Amniotic epithelial cell (primary cell): ENCODE results near the gene LRRC26.

Experiments used
- DNase-seq: peaks from one replicate; pipeline ENCODE4 v3.0.0-alpha.2; 2010; ENCODE audit warnings: low read depth

Gene LRRC26

DNA sequence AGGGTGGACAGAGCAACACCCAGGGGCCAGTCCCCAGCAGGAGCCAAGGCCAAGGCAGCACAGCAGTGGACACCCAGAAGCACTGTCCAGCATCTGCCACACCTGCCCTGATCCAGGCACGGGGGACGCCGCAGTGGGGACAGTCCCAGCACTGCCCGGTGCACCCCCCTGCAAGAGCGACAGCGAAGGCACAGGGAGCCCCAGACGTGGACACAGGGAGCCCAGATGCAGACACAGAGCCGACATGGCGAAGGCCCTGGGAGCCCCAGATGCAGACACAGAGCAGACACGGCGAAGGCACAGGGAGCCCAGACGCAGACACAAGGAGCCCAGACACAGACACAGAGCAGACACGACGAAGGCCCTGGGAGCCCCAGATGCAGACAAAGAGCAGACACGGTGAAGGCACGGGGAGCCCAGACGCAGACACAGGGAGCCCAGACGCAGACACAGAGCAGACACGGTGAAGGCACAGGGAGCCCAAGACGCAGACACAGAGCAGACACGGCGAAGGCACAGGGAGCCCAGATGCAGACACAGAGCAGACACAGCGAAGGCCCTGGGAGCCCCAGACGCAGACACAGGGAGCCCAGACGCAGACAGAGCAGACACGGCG, 14.2 kb upstream of the LRRC26 start:
- no peak for DNase-seq

DNA sequence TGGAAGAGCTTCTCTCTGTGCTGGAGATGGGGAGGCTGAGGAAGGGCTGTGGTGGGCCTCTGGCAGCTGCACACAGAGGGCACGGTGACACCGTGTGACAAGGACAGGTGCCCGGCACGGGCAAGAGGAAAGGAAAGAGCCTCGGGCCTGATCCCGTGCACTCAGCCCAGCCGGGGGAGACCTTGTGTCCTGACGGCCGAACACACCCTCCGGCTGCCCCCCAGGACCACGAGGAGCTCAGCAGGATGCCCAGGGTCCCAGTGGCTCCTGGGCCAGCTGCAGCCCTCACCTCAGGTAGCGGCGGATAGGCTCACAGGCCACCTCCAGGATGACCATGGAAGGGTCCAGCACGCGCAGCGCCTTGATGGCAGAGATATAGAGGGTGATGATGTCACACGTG, 13.0 kb upstream of the LRRC26 start:
- no peak for DNase-seq

DNA sequence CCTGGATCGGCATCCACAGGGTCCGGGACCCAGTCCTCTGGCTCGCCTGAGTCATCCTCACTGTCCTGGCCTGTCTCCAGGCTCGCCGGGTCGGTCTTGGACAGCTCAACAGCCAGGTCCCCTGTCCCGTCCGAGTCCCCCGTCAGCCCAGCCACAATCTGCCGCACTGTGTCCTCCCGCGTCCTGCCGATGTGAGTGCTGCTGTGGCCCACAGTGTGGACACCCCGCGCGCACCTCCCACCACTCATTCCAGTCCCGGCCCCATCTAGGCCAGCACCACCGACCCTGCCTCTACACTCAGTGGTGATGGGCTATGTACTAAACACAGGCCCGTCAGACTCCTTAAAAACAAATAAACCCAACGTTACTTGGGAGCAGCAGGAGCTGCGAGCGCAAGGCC, 11.8 kb upstream of the LRRC26 start:
- DNase-seq: no peak

DNA sequence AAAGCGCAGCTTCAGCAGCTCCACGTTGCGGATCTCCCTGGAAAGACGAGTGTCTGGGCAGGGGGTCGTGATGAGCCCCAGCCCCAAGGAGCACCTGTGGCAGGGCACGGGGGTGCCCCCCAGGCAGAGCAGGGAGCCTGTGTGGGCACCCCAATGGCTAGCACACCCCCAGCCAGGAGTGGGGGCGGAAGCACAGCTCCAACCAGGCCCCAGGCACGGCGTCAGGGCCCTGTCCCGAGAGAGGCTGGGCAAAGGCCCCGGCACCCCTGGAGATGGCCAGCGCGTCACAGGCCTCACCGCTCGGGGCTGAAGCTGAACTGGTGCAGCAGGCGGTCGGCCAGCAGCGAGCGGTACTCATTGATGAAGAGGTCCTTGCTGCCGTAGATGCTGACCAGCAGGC, 10.6 kb upstream of the LRRC26 start:
- DNase-seq: no peak

DNA sequence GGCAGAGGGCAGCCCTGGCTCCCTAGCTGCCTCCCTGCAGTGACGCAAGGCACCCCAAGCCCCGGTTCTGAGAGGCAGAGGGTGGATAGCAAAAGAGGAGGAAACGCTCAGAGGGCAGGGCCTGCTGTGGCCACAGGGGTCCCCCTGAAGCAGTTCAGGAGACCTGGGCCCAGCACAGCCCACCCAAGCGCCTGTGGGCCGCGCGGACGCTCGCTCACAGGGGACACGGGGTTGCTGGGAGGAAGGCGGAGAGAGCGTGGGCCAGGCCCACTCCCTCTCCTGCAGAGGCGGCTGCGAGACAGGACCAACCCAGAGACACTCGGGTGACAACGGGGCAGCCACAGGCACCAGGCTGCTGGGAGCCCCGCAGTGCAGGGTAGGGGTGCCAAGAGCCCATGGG, 9.9 kb upstream of the LRRC26 start:
- no peak for DNase-seq

DNA sequence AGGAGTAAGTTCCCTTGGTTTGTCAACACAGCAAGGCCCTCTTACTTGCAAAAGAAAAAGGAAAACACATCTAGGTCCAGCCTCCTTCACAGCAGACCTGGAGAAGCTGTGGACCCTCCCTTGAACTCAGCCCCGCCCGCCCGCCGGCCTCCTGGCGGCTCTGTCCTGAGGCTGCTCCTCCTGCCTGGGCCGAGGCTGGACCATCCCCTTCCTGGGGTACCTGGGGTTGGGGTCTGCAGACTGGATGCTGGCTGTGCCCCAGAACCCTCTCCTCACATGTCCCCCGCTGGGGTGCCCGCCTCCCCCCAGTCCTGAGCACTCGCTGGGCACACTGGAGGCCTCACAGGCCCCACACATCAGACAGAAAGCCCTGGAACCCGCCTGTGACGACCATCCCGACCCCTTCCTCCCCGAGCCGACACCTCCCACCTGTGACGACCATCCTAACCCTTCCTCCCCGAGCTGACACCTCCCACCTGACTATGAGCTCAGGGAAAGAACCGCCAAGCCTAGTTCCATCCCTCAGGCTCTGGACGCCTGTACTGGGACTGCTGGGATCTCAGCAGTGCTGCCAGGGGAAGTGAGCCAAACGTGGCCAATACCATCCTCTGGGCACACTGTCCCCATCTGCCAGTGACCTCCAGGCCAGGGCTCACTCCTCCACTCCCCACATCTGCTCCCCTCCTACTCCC, 9.2 kb upstream of the LRRC26 start:
- no peak for DNase-seq

DNA sequence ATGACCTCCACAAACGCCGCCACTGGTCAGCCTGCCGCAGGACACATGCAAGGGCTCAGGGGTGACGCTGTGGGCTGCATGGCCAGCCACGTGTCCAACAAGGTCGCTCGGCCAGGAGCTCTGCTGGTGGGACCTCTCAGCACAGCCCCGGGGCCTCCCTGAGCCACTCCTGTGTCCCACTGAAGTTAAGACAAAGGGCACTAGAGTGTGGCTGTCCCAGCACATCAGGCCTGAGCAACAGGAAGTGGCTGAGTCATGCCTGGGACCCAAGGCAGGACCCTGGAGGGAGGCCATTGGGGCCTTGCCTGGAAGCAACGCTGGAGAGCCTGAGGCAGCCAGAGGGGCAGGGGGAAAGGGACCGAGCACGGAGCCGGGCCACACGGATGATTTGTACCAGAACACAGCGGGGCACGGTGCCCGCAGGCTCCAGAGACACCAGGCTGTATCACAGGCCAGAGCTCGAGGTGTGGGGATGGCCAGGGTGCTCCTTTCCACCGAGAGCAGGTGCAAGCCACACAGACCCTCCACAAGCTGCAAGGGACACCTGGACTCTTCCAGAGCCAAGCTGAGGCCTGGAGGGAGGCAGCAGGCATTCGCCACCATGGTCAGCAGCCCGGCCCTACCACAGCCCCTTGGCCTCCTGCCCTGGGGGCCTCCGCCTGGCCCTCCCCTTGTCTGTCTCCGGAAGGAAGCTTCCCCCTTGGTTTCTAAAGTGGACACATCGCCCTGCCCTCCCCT, 8.5 kb upstream of the LRRC26 start:
- DNase-seq: no peak

DNA sequence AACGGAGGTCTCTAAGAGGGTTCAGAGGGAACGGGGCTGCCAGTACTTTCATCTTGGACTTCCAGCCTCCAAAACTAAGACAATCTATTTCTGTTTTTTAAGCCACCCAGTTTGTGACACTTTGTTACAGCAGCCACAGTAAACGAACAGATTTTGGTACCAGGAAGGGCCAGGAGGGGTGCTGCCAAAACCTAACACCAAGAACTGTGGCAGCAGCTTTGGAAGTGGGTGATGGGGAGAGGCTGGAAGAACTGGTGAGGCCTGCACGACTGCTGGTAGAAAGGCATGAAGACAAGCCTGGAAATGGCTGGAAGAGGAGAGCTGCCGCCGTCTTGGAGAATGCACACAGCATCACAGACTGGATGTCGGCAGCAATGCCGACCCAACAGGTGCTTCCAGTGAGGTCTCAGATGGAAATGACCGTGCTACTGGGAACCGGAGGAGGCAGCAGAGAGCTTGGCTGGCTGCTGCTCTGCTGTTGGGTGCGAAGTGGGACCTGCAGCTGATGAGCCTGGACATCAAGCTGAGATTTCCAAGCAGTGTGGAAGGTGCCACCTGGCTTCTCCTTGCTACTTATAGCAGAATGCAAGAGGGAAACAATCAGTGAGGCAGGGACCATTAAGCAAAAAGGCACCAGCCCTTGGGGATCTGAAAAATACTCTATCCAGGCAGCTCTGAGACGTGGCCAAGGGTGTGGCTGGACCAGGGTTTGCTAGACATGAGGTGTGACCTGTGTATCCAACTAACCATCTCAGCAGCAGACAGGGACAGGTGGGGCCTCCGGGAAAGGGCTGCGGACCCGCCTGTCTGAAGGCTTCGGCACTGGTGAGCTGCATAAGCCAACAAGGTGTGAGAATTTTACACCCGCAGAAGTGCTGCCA, 6.7 kb upstream of the LRRC26 start:
- DNase-seq: peak; percentile 36

DNA sequence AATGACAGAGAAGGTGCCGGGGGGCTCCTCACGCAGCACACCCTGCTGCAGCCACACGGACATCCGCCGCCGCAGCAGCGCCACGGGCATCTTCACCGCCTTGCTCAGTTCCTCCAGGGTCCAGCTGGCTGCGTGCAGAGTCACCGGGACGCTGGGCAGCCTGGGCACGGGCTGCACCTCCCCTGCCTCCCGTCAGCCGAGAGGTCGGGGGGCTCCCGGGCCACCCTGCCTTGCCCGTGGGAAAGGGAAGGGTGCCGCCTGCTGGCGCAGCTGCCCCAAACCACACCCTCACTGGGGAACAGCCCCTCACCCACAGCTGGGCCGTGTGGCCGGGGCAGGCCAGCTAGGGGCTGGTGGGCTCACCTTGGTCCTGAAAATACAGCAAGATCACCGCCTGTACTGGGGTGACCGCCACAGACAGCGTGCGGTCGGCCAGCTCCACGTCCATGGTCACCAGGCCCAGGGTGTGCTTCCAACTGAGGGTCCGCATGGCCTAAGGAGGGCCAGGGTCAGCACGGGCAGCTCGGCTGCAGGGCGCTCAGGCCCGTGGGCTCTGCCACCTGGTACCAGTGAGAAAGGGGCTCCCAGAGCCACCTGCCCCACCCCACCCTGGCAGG, 5.6 kb upstream of the LRRC26 start:
- no peak for DNase-seq

DNA sequence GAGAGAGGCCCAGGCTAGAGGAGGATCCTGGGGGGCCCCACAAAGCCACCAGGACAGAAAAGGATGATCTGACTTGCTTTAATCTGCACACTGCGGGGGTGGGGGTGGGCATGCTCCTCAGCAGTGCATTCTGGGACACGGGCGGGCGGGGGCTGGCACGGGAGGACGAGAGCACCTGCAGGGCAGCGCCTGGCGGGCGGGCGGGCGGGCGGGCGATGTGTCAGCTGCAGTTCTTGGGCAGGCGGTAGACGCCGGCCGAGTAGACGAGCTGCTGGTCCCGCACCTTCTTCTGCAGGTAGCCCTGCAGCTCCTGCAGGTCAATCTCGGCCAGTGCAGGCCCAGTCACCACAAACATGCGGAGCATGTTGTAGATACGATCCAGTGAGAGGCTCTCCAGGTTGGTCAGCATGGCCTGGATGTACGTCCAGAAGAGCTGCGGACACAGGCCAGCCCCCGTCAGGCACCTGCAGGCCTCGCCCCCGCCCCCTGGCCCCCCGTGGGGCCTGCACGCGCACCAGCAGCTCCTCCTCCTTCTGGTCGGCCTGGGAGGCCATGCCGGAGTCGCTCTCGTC, 5.0 kb upstream of the LRRC26 start:
- no peak for DNase-seq

DNA sequence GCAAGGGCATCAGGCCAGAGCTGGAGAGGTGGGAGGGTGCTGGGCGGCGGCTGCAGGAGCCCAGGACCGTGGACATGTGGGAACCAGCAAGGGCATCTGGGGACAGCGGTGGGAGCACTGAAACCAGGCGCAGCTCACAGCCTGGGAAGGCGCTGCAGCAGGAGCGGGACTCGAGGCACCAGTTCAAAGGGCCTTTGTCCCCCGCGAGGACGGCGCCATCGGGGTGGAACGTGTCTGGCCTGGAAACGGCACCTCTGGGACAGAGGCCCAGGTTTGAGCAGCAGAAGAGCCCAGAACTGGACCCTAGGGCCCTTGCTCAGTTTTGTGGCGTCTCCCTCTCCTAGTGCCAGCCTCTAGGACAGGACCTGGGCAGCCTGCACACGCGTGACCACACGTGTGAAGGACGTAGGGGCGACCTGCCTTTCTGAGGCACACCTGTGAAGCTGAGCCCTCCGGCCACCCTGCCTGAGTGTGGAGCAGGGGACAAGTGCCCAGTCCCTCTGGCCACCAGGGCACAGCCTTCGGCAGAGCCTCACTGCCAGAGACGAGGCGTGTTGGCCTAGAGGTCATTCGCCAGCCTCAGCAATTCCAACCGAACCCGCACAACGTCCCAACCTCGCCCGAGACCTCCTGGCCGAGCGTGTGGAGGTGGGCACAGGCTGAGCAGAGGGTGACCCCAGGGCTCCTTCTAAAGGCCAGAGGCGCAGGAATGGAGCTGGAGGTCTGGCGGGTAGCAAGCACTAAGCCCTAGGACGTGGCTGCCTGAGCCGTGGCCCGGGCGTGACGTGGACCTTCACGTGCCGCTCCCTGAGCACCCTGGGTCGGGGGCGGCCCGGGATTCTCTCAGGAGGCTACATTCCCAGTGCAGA, 4.2 kb upstream of the LRRC26 start:
- DNase-seq: no peak

DNA sequence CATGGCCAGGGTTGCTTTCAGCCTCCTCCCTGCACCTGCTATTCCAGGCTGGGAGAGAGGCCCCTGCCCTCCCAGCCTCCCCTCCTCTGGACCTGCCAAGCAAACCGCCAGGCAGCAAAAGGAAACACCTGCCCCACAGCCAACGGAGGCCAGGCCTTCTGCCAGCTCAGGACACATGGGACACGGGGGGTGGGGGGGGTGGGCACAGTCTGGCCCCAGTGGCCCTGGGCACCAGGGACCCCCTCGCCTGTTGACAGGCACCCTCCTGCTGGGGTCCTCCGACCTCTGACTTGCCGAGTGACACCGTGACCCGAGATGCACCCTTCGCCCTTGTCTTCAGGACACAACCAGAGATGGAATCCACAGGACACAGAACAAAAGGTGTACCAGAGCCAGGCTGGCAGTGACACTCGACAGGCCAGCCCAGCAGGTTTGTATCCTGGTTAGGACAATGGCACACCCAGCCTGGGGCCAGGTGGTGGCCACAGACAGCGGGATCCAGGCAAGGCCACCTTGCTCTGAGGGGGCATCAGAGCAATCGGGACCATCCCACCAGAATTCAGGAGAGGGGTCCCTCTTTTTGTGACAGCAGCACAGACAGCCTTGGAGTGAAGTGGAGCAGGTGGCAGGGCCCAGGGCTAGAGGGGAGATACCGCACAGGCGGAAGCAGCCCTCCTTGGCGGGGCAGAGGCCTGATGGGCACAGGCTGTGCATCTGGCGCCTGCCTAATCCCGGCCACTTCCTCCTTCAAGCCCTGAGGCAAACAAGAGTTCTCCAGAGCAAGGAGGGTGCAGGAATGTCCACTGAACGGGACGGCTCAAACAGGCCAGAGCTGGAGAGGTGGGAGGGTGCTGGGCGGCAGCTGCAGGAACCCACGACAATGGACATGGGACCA, 3.3 kb upstream of the LRRC26 start:
- no peak for DNase-seq

DNA sequence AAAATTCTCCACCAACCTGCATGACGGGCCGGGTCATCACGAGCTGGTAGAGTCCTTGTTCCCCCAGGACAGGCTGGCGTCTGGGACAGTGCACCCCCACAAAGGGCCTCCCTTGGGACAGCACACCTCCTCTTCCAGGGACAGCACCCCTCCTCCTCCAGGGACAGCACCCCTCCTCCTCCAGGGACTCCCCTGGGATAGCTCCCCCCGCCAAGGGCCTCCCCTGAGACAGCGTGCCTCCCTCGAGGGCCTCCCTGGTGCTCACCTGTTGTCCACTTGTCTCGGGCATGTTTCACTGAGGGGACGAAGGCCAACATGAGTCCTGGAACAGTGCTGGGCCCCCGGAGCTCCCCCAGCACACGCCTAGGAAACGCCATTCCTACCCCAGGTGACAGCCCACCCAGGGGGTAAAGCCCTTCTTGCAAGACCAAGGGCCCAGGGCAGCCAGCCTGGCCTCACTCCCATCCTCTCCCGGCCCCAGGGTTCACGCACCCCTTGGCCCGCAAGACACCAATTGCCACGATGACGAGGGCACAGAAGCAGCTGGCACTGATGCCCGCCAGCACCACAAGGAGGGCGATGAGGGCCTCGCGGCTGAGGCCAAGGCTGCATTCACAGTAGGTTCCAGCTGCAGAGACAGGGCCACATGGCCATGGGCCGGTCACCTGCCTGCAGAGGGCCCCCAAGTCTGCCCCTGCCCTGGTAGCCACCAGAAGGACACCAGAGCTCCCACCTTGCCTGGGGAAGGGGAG, 1.5 kb upstream of the LRRC26 start:
- no peak for DNase-seq

DNA sequence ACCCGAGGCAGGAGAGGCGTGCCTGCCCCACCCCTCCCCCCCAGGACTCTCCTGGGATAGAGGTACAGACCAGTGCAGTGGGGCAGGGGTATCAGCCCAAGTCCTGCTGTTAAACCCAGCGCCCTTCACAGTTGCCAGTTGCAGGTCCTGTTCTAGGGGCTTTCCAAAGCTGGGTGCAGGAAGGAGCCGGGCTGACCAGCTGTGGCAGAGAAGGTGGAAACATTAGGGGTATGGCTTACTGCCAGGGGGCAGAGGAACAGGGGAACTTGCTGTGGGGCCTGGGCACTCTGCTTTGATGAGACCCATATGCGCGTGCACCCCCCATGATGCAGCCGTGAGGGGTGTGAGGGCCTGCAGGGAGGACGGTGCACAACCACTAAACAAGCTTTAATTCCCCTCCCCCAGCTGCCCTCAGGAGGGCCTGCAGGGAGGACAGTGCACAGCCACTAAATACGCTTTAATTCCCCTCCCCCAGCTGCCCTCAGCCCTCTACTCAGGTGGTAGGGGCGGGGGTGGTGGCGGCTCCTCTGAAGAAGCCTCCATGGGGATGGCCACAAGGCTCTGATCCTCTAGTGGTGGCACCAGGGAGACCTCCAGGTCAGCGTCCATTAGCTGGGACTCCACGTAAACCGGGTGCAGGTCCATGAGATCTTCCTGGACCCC, 766 bp upstream of the LRRC26 start:
- no peak for DNase-seq

DNA sequence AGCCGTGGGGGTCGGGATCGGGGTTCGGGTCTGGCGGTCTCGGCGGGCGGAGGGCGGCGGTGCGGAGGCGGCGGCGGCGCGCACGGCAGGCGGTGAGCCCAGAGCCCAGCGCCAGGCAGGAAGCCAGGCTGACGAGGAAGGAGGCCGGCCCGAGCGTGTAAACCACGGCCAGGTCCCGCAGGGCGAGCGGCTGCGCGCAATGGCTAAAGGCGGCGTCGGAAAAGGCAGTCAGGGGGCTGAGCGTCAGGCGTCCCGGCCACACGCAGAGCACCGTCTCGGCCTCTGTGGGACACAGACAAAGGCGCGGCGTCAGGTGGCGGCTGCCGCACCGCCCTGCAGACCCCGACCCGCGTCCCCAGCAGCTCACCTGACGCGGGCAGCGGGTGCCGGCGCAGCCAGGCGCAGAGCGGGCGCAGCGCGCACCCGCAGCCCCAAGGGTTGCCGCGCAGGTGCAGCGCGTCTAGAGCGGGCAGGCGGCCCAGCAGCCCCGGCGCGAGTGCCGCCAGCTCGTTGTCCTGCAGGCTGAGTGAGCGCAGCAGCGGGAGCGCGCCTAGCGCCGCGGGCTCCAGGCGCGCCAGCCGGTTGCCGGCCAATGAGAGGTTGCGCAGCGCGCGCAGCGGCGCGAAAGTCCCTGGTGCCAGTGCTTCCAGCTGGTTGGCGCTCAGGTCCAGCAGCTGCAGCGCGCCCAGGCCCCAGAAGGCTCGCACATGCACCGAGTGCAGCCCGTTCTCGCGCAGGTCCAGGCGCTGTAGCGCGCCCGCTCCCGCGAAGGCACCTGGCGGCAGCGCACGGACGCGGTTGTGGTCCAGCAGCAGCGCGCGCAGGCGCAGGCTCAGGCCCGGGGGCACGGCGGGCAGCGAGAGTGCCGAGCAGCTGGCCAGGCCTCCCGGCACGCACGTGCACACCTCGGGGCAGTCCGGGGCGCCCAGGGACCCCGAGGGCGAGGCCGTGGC, 671 bp downstream of the LRRC26 start:
- peak; percentile 32 for DNase-seq

DNA sequence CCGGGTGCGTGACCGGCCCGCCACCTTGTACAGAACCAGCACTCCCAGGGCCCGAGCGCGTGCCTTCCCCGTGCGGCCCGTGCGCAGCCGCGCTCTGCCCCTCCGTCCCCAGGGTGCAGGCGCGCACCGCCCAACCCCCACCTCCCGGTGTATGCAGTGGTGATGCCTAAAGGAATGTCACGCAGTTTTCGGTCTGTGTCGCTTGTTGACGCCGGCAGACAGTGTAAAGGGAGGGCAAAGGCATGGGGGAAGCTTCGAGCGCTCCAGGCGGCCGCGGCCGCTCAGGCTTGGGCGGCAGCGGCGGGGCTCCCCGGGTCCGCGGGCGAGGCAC, 1.3 kb downstream of the LRRC26 start:
- DNase-seq: no peak
